Peyer's patch (tissue), 4 donors: Measurements from ENCODE around the gene TBX21. TPM values are rescaled to one million over a fixed set of nuclear protein-coding genes. Genes with fewer than 3 reads are reported as not detected.
A peak's percentile ranks its signal among the peaks of the same experiment; 100 is the strongest.

ENCODE experiments used
- DNase-seq, 3 donors: peaks; one replicate each; pipeline ENCODE4 v3.0.0-alpha.2; 2017 to 2019
- H3K27ac ChIP-seq, 4 donors: fragments of 200-600 bp; sonication (generic); one replicate each; pipeline ENCODE4 v1.5.1; 2016 to 2019
- H3K27me3 ChIP-seq, 2 donors: fragments of 200-600 bp; sonication (generic); one replicate each; pipeline ENCODE4 v1.5.1; 2019
- H3K36me3 ChIP-seq, 3 donors: fragments of 200-600 bp; sonication (generic); one replicate each; pipeline ENCODE4 v1.5.1; 2016 to 2019
- H3K4me1 ChIP-seq, 4 donors: fragments of 200-600 bp; sonication (generic); one replicate each; pipeline ENCODE4 v1.5.1; 2016 to 2019
- H3K4me3 ChIP-seq, 4 donors: fragments of 200-600 bp; sonication (generic); 1 replicate in 3 of 4; 2 replicates in 1 of 4; pipeline ENCODE4 v1.5.1; 2016 to 2019; ENCODE audit warnings: mild to moderate bottlenecking in 1 of 4
- H3K9me3 ChIP-seq, 4 donors: fragments of 200-600 bp; sonication (generic); one replicate each; pipeline ENCODE4 v1.5.1; 2016 to 2019; ENCODE audit warnings: mild to moderate bottlenecking in 1 of 4
- CTCF ChIP-seq, 6 experiments: fragments of 450-650 bp in 4 of 6; fragments of 200-600 bp in 2 of 6; sonication (generic) in 1 of 6; IDR thresholded peaks; one replicate each; pipeline ENCODE4 v1.5.1; 2017 to 2019; ENCODE audit warnings: antibody characterized with exemption in 6 of 6, mild to moderate bottlenecking in 3 of 6, moderate library complexity in 1 of 6
- POLR2A ChIP-seq, 2 donors: fragments of 450-650 bp; IDR thresholded peaks; one replicate each; pipeline ENCODE4 v1.5.1; 2017; ENCODE audit warnings: antibody characterized with exemption in 2 of 2, mild to moderate bottlenecking in 2 of 2, moderate library complexity in 2 of 2
- total RNA-seq, 4 donors: library from RNA; depleted of rRNA; stranded (reverse); fragments of >200 nt; gene quantifications; one replicate each; pipeline ENCODE4 v1.1.0, GENCODE V29; 2016

Gene TBX21
- total RNA-seq, 4 donors from 2014 or later, result 0.53 to 0.85 (median 0.67) TPM; not detected in 1

GRCh38 chr17:47686664-47687327 is 46.2 kb upstream of the TBX21 start:
- TF ChIP-seq POLR2A (IDR thresholded peaks at IDR 0.05) (no peak), CTCF (IDR thresholded peaks at IDR 0.05) (no peak)

GRCh38 chr17:47687328-47687690 is 45.7 kb upstream of the TBX21 start:
- Histone ChIP-seq H3K36me3 (peaks cover 0 to 11% (median 0%) of the 10 kb centered on the region in 3 donors), H3K4me3 (no peak overlapping the region), H3K9me3 (no peaks in the 10 kb centered on the region), H3K27ac (peak overlapping the region in 1 of 4 donors; percentile 4), H3K4me1 (no peaks in the 10 kb centered on the region), H3K27me3 (no peaks in the 10 kb centered on the region)
- DNase-seq, result no peak
- TF ChIP-seq POLR2A (IDR thresholded peaks at IDR 0.05) (no peak), CTCF (IDR thresholded peaks at IDR 0.05) (no peak)

More at GRCh38 chr17:47686664-47687327, 46.2 kb upstream of the TBX21 start:
- peak overlapping the region in 1 of 4 donors; percentile 4 for H3K27ac ChIP-seq
- H3K4me1 ChIP-seq, result no peaks in the 10 kb centered on the region
- no peak overlapping the region for H3K4me3 ChIP-seq
- peaks cover 0 to 16% (median 0%) of the 10 kb centered on the region in 3 donors for H3K36me3 ChIP-seq
- H3K27me3 ChIP-seq, result no peaks in the 10 kb centered on the region
- no peak for DNase-seq
- H3K9me3 ChIP-seq, result no peaks in the 10 kb centered on the region

DNA sequence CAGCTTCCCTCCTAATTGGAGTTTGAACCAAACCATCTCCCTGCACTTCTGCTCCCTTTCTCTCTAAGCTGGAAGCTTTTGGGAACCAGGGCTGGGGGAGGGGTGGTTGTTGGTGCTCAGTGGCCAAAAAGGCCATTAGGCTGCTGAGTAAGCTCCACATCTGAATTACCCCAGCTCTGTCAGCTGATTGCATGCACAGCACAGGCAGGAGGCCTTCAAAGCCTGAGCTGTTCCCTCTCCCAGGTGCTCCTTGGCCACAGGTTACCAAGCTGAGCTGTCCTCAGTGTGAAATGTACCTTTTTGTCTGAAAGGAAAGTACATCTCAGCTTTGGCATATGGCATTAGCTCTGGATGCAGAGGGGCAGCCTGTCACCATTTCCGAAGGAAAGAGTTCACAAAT is 45.3 kb upstream of the TBX21 start:
- no peak for DNase-seq
- Histone ChIP-seq H3K27ac (no peak overlapping the region), H3K9me3 (no peaks in the 10 kb centered on the region), H3K4me1 (peaks cover 0 to 2% (median under 1%) of the 10 kb centered on the region in 4 donors), H3K36me3 (peaks cover 0 to 6% (median 0%) of the 10 kb centered on the region in 3 donors), H3K4me3 (no peak overlapping the region), H3K27me3 (no peaks in the 10 kb centered on the region)
- TF ChIP-seq POLR2A (IDR thresholded peaks at IDR 0.05) (no peak), CTCF (IDR thresholded peaks at IDR 0.05) (no peak)

DNA sequence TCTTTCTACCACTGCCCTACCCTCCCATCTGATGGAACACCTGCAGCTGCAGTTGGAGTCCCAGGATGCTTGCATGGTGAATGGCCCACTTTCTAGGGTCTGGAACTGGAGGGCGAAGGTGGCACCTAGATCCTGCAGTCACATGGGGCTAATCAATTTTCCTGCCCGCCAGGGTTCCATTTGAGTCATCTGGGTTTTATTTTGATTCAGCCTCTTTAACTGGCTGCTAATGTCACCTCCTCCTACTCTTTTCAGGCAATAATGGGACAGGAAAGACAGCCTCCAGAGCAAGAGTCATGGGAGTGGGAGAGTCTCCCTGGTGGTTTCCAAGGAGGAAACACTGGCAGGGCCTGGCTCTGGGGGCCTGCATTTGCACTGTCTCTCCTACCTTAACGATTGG is 42.9 kb upstream of the TBX21 start:
- no peaks in the 10 kb centered on the region for H3K9me3 ChIP-seq
- no peak overlapping the region for H3K4me3 ChIP-seq
- TF ChIP-seq POLR2A (IDR thresholded peaks at IDR 0.05), result no peak
- no peak for TF ChIP-seq CTCF (IDR thresholded peaks at IDR 0.05)
- H3K27ac ChIP-seq, result no peak overlapping the region
- no peaks in the 10 kb centered on the region for H3K36me3 ChIP-seq
- H3K4me1 ChIP-seq, result peaks cover 0 to 21% (median 7%) of the 10 kb centered on the region in 4 donors
- H3K27me3 ChIP-seq, result no peaks in the 10 kb centered on the region
- DNase-seq, result no peak

DNA sequence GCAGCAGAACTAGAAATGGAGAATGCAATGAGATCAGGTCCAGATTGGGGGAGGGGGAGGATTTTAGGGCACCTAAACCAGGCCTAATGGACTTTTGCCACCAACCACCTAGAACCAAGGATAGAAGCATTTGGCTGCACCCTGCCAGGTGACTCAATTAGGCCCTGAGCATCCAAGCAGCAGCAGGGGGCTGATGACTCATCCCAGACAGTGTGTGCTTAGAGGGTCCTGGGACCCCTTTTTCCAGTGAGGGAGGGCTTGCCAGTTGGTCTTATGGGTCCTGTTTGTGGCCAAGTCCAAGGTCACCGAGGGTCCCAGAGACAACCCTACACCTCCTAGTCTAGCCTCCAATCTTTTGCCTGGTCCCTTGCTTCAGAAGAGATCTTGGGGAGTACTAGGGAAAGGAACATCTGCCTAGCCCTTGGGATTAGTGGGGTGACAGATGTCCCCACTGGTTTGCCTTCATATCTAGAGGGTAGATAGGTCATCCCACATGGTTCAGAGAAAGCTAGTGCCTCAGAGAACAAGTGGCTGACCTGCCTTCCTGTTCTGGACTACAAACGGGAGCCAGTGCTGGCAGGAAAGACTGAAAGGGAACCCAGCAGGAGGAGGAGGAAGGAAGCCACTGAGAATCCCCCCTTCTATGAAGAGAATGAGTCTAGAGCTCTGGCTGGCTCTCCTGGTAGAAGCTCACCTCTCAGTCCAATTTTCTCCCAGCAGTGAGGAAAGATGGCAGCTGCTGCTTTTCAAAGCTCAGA is 40.7 kb upstream of the TBX21 start:
- no peak for TF ChIP-seq POLR2A (IDR thresholded peaks at IDR 0.05)
- TF ChIP-seq CTCF (IDR thresholded peaks at IDR 0.05), result no peak
- peaks cover 0 to 26% (median 7%) of the 10 kb centered on the region in 4 donors for H3K4me1 ChIP-seq
- peak overlapping the region in 1 of 4 donors; percentile 86 for H3K4me3 ChIP-seq
- H3K36me3 ChIP-seq, result no peaks in the 10 kb centered on the region
- H3K9me3 ChIP-seq, result no peaks in the 10 kb centered on the region
- H3K27me3 ChIP-seq, result no peaks in the 10 kb centered on the region
- DNase-seq, result no peak
- peak overlapping the region in 2 of 4 donors; percentile 39 to 86 for H3K27ac ChIP-seq
